Gastrocnemius medialis (tissue), 4 donors: Measurements from ENCODE around the gene SPATS2L.

Experiments
- POLR2A ChIP-seq, 2 donors: fragments of 450-650 bp; IDR thresholded peaks; one replicate each; pipeline ENCODE4 v1.6.1; 2017; ENCODE audit warnings: antibody characterized with exemption in 2 of 2, mild to moderate bottlenecking in 2 of 2, moderate library complexity in 2 of 2
- TF ChIP-seq, protein P1 (sequence below), 5 experiments: fragments of 450-650 bp in 3 of 5; fragments of 200-600 bp in 2 of 5; sonication (generic) in 2 of 5; IDR thresholded peaks in 4 of 5; conservative IDR thresholded peaks in 1 of 5; 1 replicate in 4 of 5; 2 replicates in 1 of 5; pipeline ENCODE4 v1.5.1; 2016 to 2019; ENCODE audit warnings: antibody characterized with exemption in 5 of 5, mild to moderate bottlenecking in 3 of 5, moderate library complexity in 3 of 5

GRCh38 chr2:200363279-200363678, 56.8 kb downstream of the SPATS2L start:
- TF ChIP-seq, protein P1, sequence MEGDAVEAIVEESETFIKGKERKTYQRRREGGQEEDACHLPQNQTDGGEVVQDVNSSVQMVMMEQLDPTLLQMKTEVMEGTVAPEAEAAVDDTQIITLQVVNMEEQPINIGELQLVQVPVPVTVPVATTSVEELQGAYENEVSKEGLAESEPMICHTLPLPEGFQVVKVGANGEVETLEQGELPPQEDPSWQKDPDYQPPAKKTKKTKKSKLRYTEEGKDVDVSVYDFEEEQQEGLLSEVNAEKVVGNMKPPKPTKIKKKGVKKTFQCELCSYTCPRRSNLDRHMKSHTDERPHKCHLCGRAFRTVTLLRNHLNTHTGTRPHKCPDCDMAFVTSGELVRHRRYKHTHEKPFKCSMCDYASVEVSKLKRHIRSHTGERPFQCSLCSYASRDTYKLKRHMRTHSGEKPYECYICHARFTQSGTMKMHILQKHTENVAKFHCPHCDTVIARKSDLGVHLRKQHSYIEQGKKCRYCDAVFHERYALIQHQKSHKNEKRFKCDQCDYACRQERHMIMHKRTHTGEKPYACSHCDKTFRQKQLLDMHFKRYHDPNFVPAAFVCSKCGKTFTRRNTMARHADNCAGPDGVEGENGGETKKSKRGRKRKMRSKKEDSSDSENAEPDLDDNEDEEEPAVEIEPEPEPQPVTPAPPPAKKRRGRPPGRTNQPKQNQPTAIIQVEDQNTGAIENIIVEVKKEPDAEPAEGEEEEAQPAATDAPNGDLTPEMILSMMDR (IDR thresholded peaks at IDR 0.05 in 4 of 5, conservative IDR thresholded peaks at IDR 0.05 in 1 of 5): no peak
- no peak for TF ChIP-seq POLR2A (IDR thresholded peaks at IDR 0.05)
